ENCODE data around the gene CLSTN3. TPM values are rescaled to one million over a fixed set of nuclear protein-coding genes. Genes with fewer than 3 reads are reported as not detected.

The CLSTN3 gene
- polyA plus RNA-seq, 1 of the 3 experiments (the other 2 are of a cell fraction): 12.7 TPM

GRCh38 chr12:7129287-7129871 is 792 bp upstream of the CLSTN3 start:
- no peaks in the 10 kb centered on the region for H3F3A ChIP-seq (replicated peaks; ENCODE audit: insufficient read depth)
- peak overlapping the region; percentile 71 to 76 for H3K4me3 ChIP-seq (ENCODE audit: low read depth in 2 of 2, low read length in 1 of 2)
- H2AFZ ChIP-seq (ENCODE audit: low read depth): peak overlapping the region; percentile 90; the same call in 1 of the 2 replicates
- ChIA-PET CTCF (interaction anchor here (0.9 to 2.8 kb wide), 4 partner anchors 13 to 20 kb away, joined by 3 to 11 read pairs (median 4); no protein-coding TSS in a partner anchor), POLR2A (no interaction called here)
- no peak for DNase-seq
- WGBS (ENCODE audit: low lambda C conversion rate): 27% methylated on average over 8 of the region's 19 CpGs
- no peak for TF ChIP-seq TAF1 (IDR thresholded peaks at IDR 0.05; ENCODE audit: borderline replicate concordance, low read depth, low read length)
- no peak for TF ChIP-seq ZBTB33 (IDR thresholded peaks at IDR 0.05; ENCODE audit: borderline replicate concordance, low read depth)
- TF ChIP-seq RCOR1 (IDR thresholded peaks at IDR 0.05; ENCODE audit: low read length): no peak
- no peak for TF ChIP-seq SIN3A (IDR thresholded peaks at IDR 0.05; ENCODE audit: borderline replicate concordance, low read depth, low read length)
- no peak for TF ChIP-seq CHD2 (IDR thresholded peaks at IDR 0.05; ENCODE audit: low read length, partially characterized antibody)
- TF ChIP-seq MAX (IDR thresholded peaks at IDR 0.05; ENCODE audit: low read depth): no peak
- no peak for TF ChIP-seq CTCF (IDR thresholded peaks at IDR 0.05)
- no peak for TF ChIP-seq USF1 (IDR thresholded peaks at IDR 0.05; ENCODE audit: borderline replicate concordance, low read depth)
- TF ChIP-seq NFIC (IDR thresholded peaks at IDR 0.05; ENCODE audit: borderline replicate concordance): no peak
- no peak for TF ChIP-seq POLR2AphosphoS5 (IDR thresholded peaks at IDR 0.05; ENCODE audit: low read depth, low read length)
- TF ChIP-seq GABPA (IDR thresholded peaks at IDR 0.05; ENCODE audit: low read depth): no peak
- H3K79me2 ChIP-seq (ENCODE audit: insufficient read depth): no peaks in the 10 kb centered on the region
- no peaks in the 10 kb centered on the region for H3K9me3 ChIP-seq
- H3K27ac ChIP-seq (ENCODE audit: low read depth in 2 of 2, low read length in 1 of 2): peak overlapping the region in 1 of 2 experiments; percentile 67; a peak in 1 of 4 replicates
- H4K20me1 ChIP-seq (ENCODE audit: insufficient read depth): no peaks in the 10 kb centered on the region
- peak overlapping the region; percentile 95 for H3K4me2 ChIP-seq
- peaks cover 0 to 13% of the 10 kb centered on the region in 2 experiments; a peak in 1 of 4 replicates for H3K4me1 ChIP-seq (ENCODE audit: control insufficient read depth in 1 of 2, insufficient read depth in 2 of 2, low read depth in 1 of 2, low read length in 1 of 2)
- H3K9ac ChIP-seq: peak overlapping the region; percentile 51; the same call in 1 of the 2 replicates
- peaks cover 0 to 2% of the 10 kb centered on the region in 2 experiments for H3K36me3 ChIP-seq (replicated peaks in 1 of 2; ENCODE audit: control insufficient read depth in 1 of 2, insufficient read depth in 2 of 2, low read length in 1 of 2)
- 0 out of 2 replicates have a peak, but pooled peaks cover 7% of the 10 kb centered on the region for H3K27me3 ChIP-seq (ENCODE audit: insufficient read depth)
- no peaks in the 10 kb centered on the region for H3K9me2 ChIP-seq

Data from SK-N-SH (cell line).